Mesothelial cell of epicardium (in vitro differentiated cells): ENCODE results near the gene DAP3. TPM values are rescaled to one million over a fixed set of nuclear protein-coding genes. Genes with fewer than 3 reads are reported as not detected.

ENCODE experiments used
- DNase-seq, 2 experiments: peaks; one replicate each; pipeline ENCODE4 v3.0.0; 2021; ENCODE audit warnings: low spot score in 2 of 2; ENCODE audit not compliant: unreplicated experiment in 2 of 2
- H3K27ac Mint-ChIP-seq: 2 replicates; pipeline ENCODE4 v1.8.0; 2021; ENCODE audit warnings: mixed read lengths
- H3K27me3 Mint-ChIP-seq: 2 replicates; pipeline ENCODE4 v1.8.0; 2021; ENCODE audit warnings: low read depth, mixed read lengths
- H3K36me3 Mint-ChIP-seq: 2 replicates; pipeline ENCODE4 v1.8.0; 2021; ENCODE audit warnings: mixed read lengths
- H3K4me1 Mint-ChIP-seq: 2 replicates; pipeline ENCODE4 v1.8.0; 2021; ENCODE audit warnings: mixed read lengths
- H3K4me3 Mint-ChIP-seq: 2 replicates; pipeline ENCODE4 v1.8.0; 2021; ENCODE audit warnings: mild to moderate bottlenecking, moderate library complexity, mixed read lengths
- H3K9me3 Mint-ChIP-seq: 2 replicates; pipeline ENCODE4 v1.8.0; 2021; ENCODE audit warnings: mixed read lengths
- total RNA-seq: library from RNA; stranded (reverse); gene quantifications from 3 replicates; pipeline ENCODE4 v1.2.1, GENCODE V29; 2021
- TF ChIP-seq, protein P1 (sequence below): fragments of 200-600 bp; sonication (generic); IDR thresholded peaks from one replicate; pipeline ENCODE4 v1.5.0; 2021; ENCODE audit warnings: antibody characterized with exemption; ENCODE audit not compliant: unreplicated experiment

The DAP3 gene
- total RNA-seq, 1 donor from 2014 or later: 109 TPM

DNA sequence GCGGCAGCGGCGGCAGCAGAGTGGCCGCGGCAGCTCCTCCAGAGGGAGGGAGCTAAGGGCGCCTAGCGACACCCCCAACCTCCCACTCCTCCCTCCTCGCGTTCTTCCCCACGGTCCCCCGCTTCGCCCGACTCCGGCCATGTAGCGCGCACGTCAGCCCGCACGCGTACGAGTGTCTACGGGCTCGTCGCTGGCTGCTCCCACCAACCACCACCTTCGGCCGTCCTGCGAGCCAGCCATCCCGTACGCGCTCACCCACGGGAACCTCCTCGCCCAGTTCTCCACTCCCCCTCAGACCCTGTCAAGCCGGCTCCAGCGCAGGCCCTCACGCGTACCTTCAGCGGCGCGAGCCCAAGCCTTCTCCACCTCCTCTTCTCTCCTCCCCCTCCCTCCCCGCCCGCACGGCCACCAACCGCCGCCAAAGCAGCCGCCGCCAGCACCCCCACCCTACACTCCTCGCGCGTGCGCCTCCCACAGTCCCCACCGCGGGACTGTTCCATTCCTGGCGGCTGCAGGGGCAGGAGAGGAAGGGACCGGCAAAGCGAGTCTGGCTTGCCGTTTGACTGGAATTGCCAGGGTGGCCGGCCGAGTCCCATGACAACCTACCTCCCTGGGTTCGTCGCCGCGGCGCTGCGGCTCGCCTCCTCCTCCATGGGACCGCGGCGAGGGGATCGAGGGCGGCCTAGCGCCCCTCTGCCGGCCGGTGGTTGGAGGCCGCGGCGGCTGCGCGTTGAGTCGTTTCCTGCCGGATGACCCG, 389 bp upstream of the DAP3 start, which contains the start of gene YY1AP1:
Gene YY1AP1, minus strand, starts transcription at position 451 of the 757 bp plus-strand sequence. CDS start 8,338 bp downstream, outside the sequence.
- Mint-ChIP-seq H3K9me3 (peaks cover 20% of the 10 kb centered on the region), H3K4me1 (peaks cover 32% of the 10 kb centered on the region), H3K4me3 (peak within 1 kb of the TSS; percentile 97), H3K27me3 (no peaks in the 10 kb centered on the region), H3K36me3 (peaks cover 30% of the 10 kb centered on the region), H3K27ac (peak within 1 kb of the TSS; percentile 98)
- peak; percentile 80 to 91 for DNase-seq
- TF ChIP-seq, protein P1, sequence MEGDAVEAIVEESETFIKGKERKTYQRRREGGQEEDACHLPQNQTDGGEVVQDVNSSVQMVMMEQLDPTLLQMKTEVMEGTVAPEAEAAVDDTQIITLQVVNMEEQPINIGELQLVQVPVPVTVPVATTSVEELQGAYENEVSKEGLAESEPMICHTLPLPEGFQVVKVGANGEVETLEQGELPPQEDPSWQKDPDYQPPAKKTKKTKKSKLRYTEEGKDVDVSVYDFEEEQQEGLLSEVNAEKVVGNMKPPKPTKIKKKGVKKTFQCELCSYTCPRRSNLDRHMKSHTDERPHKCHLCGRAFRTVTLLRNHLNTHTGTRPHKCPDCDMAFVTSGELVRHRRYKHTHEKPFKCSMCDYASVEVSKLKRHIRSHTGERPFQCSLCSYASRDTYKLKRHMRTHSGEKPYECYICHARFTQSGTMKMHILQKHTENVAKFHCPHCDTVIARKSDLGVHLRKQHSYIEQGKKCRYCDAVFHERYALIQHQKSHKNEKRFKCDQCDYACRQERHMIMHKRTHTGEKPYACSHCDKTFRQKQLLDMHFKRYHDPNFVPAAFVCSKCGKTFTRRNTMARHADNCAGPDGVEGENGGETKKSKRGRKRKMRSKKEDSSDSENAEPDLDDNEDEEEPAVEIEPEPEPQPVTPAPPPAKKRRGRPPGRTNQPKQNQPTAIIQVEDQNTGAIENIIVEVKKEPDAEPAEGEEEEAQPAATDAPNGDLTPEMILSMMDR: no peak

DNA sequence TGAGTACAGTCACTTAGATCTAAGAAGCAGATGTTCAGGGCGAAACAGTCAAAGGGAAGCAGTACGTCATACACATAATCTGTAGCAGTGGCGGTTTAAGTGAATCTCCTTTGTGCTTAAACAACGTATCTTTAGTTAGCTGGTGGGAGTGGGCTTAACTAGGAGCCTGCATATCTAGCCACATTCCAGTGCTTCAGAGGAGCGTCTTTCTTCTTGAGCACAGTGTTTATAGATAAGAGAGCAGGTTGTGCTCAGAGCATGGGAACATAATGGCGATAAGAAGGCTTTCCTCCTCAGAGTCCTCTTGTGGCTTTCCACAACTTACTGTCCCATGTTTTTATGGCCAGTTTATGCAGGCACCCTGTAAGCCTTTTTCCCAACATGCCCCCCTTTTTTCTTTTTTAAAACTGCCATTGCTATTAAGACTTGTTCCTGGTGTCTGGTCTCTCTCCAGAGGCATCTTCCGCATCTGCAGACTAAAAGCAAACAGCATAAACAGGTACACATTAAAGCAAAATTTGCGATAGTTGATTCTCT, 3.2 kb downstream of the DAP3 start:
- H3K4me3 Mint-ChIP-seq: no peak overlapping the region

DNA sequence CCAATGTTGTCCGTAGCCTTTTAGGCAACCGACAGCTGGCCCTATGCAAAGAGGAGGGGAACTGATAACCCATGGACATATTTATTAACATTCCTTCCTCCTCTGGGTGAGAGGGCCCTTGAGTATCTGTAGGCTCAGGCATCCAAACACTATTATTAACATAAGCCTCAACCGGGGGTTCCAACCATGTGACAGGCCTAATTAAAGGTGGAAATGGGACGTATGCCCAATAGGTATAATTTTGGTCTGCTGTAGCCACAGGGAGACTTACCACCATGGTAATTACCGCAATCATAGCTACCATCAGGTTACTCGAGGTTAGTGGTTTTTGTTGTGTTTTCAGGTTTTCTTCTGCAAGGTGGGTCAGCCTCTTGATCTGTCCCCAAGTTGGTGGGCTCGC, 5.3 kb downstream of the DAP3 start:
- Mint-ChIP-seq H3K4me1 (peaks cover 32% of the 10 kb centered on the region), H3K9me3 (peaks cover 49% of the 10 kb centered on the region), H3K4me3 (no peak overlapping the region), H3K36me3 (peaks cover 68% of the 10 kb centered on the region), H3K27me3 (no peaks in the 10 kb centered on the region), H3K27ac (no peak overlapping the region)
- no peak for DNase-seq
- TF ChIP-seq, protein P1: no peak

More for the DNA sequence above, 3.2 kb downstream of the DAP3 start:
- DNase-seq: no peak
- Mint-ChIP-seq H3K27ac (peak overlapping the region; percentile 67), H3K36me3 (peaks cover 52% of the 10 kb centered on the region), H3K9me3 (peaks cover 29% of the 10 kb centered on the region), H3K4me1 (peaks cover 22% of the 10 kb centered on the region), H3K27me3 (no peaks in the 10 kb centered on the region)
- TF ChIP-seq, protein P1: no peak

DNA sequence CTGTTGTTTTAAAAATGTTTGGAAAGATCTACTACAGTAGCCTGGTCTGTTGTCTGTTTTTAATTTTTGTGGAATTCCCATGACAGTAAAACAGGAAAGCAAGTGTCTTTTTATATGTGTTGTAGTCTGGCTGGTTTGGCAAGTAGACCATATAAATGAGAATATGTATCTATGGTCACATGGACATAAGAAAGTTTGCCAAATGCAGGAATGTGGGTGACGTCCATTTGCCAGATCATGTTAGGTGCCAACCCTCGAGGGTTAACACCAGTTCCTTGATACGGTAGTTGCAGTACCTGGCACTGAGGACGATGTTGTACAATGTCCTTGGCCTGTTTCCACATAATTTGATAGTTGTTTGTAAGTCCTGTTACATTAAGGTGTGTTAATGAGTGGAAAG, 6.2 kb downstream of the DAP3 start:
- Mint-ChIP-seq H3K9me3 (peaks cover 49% of the 10 kb centered on the region), H3K27ac (no peak overlapping the region), H3K4me3 (no peak overlapping the region), H3K36me3 (peaks cover 67% of the 10 kb centered on the region), H3K27me3 (no peaks in the 10 kb centered on the region), H3K4me1 (peaks cover 26% of the 10 kb centered on the region)
- no peak for DNase-seq
- TF ChIP-seq, protein P1: no peak

DNA sequence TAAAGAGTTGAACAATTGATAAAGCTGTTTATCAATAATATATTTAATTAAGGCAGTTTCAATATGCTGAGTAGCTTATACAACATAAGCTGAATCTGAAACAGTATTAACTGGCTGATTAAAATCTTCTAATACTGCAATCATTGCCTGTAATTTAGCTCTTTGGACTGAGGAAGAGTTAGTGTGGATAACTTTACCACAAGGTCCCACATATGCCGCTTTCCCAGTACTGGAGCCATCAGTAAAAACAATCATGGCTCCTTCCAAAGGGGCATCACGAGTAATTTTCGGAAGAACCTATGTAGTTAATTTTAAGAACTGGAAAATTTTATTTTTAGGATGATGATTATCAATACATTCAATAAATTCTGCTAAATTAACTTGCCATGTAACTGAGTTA, 6.7 kb downstream of the DAP3 start:
- Mint-ChIP-seq H3K36me3 (peaks cover 70% of the 10 kb centered on the region), H3K4me1 (peaks cover 21% of the 10 kb centered on the region), H3K9me3 (peaks cover 49% of the 10 kb centered on the region), H3K27me3 (no peaks in the 10 kb centered on the region), H3K27ac (no peak overlapping the region), H3K4me3 (no peak overlapping the region)
- TF ChIP-seq, protein P1: no peak
- DNase-seq: no peak
